H1 (cell line): ENCODE measurements around the gene TSKS. TPM values are rescaled to one million over a fixed set of nuclear protein-coding genes. Genes with fewer than 3 reads are reported as not detected.

Source experiments
- CTCF ChIA-PET: fragments of 300-600 bp; sonication (Branson Sonifier 250); formaldehyde crosslinking; loops from one replicate; lab custom pipeline; 2021; ENCODE audit not compliant: partially characterized antibody; lab: Charles Lee
- POLR2A ChIA-PET: fragments of 300-600 bp; sonication (Branson Sonifier 250); formaldehyde crosslinking; loops from one replicate; lab custom pipeline; 2021; ENCODE audit warnings: inconsistent platforms; ENCODE audit not compliant: partially characterized antibody; lab: Charles Lee
- DNase-seq, 2 experiments: peaks; one replicate each; pipeline versions ENCODE4 v3.0.0 to v3.0.0-alpha.2; 2010 to 2022; ENCODE audit warnings: low spot score in 2 of 2, low read depth in 1 of 2, mixed read lengths in 1 of 2
- FAIRE-seq: peaks from 2 replicates; lab custom pipeline; 2011; peaks lifted over from hg19 to GRCh38; lab: Jason Lieb, UNC
- H2AFZ ChIP-seq: 2 replicates; pipeline ENCODE4 v1.8.1; 2012; ENCODE audit warnings: low read length, inconsistent platforms
- H2AK5ac ChIP-seq: 2 replicates; pipeline ENCODE4 v1.6.1; 2013; ENCODE audit warnings: low read depth, low read length
- H2BK120ac ChIP-seq: replicated peaks from 2 replicates; pipeline ENCODE3; 2013; ENCODE audit warnings: low read depth, low read length, inconsistent platforms
- H2BK12ac ChIP-seq: 2 replicates; pipeline ENCODE4 v1.6.1; 2013; ENCODE audit warnings: low read depth, low read length
- H2BK15ac ChIP-seq: 2 replicates; pipeline ENCODE4 v1.6.1; 2013; ENCODE audit warnings: low read length
- H2BK20ac ChIP-seq: 2 replicates; pipeline ENCODE4 v1.6.1; 2013; ENCODE audit warnings: low read length
- H2BK5ac ChIP-seq: 2 replicates; pipeline ENCODE4 v1.6.1; 2013; ENCODE audit warnings: low read depth, low read length
- H3K14ac ChIP-seq: 2 replicates; pipeline ENCODE4 v1.6.1; 2013; ENCODE audit warnings: inconsistent platforms; ENCODE audit not compliant: insufficient read length
- H3K18ac ChIP-seq: 2 replicates; pipeline ENCODE4 v1.6.1; 2013; ENCODE audit warnings: low read length; ENCODE audit errors: extremely low read depth
- H3K23ac ChIP-seq: 2 replicates; pipeline ENCODE4 v1.6.1; 2013; ENCODE audit warnings: inconsistent platforms; ENCODE audit not compliant: insufficient read length
- H3K23me2 ChIP-seq: 2 replicates; pipeline ENCODE4 v1.6.1; 2013; ENCODE audit warnings: low read depth, low read length
- H3K27ac ChIP-seq: 2 replicates; pipeline ENCODE4 v1.6.1; 2011; ENCODE audit warnings: low read depth, low read length, inconsistent platforms
- H3K27me3 ChIP-seq, 4 experiments: replicated peaks in 1 of 4; 1 replicate in 1 of 4; 2 replicates in 3 of 4; pipeline versions ENCODE4 v1.6.1 to v1.8.1; 2011 to 2013; ENCODE audit warnings: low read length in 3 of 4, mild to moderate bottlenecking in 3 of 4, inconsistent platforms in 2 of 4, mixed read lengths in 2 of 4, moderate library complexity in 1 of 4; ENCODE audit not compliant: control insufficient read depth in 3 of 4, insufficient read depth in 3 of 4; ENCODE audit errors: extremely low read depth in 1 of 4
- H3K36me3 ChIP-seq, 4 experiments: 2 replicates each; pipeline versions ENCODE4 v1.6.1 to v1.8.1; 2011 to 2013; ENCODE audit warnings: mild to moderate bottlenecking in 4 of 4, low read length in 3 of 4, moderate library complexity in 2 of 4, control low read depth in 1 of 4, inconsistent platforms in 1 of 4; ENCODE audit not compliant: insufficient read depth in 4 of 4, control insufficient read depth in 2 of 4
- H3K4ac ChIP-seq: replicated peaks from 2 replicates; pipeline ENCODE3; 2013; ENCODE audit warnings: low read length, low read depth, mixed read lengths, inconsistent platforms; ENCODE audit not compliant: insufficient read length
- H3K4me1 ChIP-seq, 4 experiments: replicated peaks in 1 of 4; 1 replicate in 1 of 4; 2 replicates in 3 of 4; pipeline versions ENCODE4 v1.6.1 to v1.8.1; 2011 to 2013; ENCODE audit warnings: low read length in 3 of 4, inconsistent platforms in 2 of 4, mixed read lengths in 1 of 4; ENCODE audit not compliant: insufficient read depth in 4 of 4, control insufficient read depth in 3 of 4
- H3K4me2 ChIP-seq, 2 experiments: 2 replicates each; pipeline versions ENCODE4 v1.6.1 to v1.8.1; 2011 to 2013; ENCODE audit warnings: low read depth in 2 of 2, low read length in 2 of 2, control low read depth in 1 of 2, inconsistent platforms in 1 of 2, mild to moderate bottlenecking in 1 of 2; ENCODE audit not compliant: insufficient read depth in 1 of 2
- H3K4me3 ChIP-seq, 4 experiments: fragments of 200-600, 300-600 bp in 1 of 4; sonication (generic), shearing (Covaris generic), sonication (Bioruptor Twin) in 1 of 4; 2 replicates each; pipeline versions ENCODE4 v1.5.1 to v1.8.1; 2011 to 2016; ENCODE audit warnings: low read length in 4 of 4, low read depth in 3 of 4, control low read depth in 2 of 4, inconsistent platforms in 2 of 4, mild to moderate bottlenecking in 2 of 4, mixed read lengths in 1 of 4, moderate library complexity in 1 of 4; ENCODE audit not compliant: insufficient read depth in 2 of 4; ENCODE audit errors: extremely low read depth in 1 of 4
- H3K56ac ChIP-seq: replicated peaks from 2 replicates; pipeline ENCODE3; 2013; ENCODE audit warnings: low read depth, mild to moderate bottlenecking, mixed read lengths, low read length, inconsistent platforms; ENCODE audit not compliant: insufficient read length
- H3K79me1 ChIP-seq: 2 replicates; pipeline ENCODE4 v1.6.1; 2013; ENCODE audit warnings: low read depth, low read length, control low read depth
- H3K79me2 ChIP-seq, 2 experiments: 2 replicates each; pipeline versions ENCODE4 v1.6.1 to v1.8.1; 2012 to 2013; ENCODE audit warnings: low read length in 2 of 2, mild to moderate bottlenecking in 2 of 2, inconsistent platforms in 1 of 2; ENCODE audit not compliant: insufficient read depth in 2 of 2, control insufficient read depth in 1 of 2
- H3K9ac ChIP-seq, 4 experiments: replicated peaks in 1 of 4; 1 replicate in 1 of 4; 2 replicates in 3 of 4; pipeline versions ENCODE4 v1.6.1 to v1.8.1; 2011 to 2013; ENCODE audit warnings: low read depth in 3 of 4, low read length in 3 of 4, control low read depth in 2 of 4, mild to moderate bottlenecking in 2 of 4, moderate library complexity in 2 of 4, inconsistent platforms in 1 of 4; ENCODE audit errors: extremely low read depth in 1 of 4
- H3K9me3 ChIP-seq, 2 experiments: 2 replicates each; pipeline versions ENCODE4 v1.6.1 to v1.8.1; 2012 to 2013; ENCODE audit warnings: mild to moderate bottlenecking in 2 of 2, moderate library complexity in 2 of 2, control low read depth in 1 of 2, inconsistent platforms in 1 of 2, low read depth in 1 of 2, low read length in 1 of 2, mixed read lengths in 1 of 2; ENCODE audit not compliant: insufficient read depth in 2 of 2
- H4K20me1 ChIP-seq, 2 experiments: replicated peaks in 1 of 2; 2 replicates each; pipeline versions ENCODE3 to v1.8.1; 2011 to 2013; ENCODE audit warnings: inconsistent platforms in 2 of 2, low read length in 2 of 2, mild to moderate bottlenecking in 1 of 2; ENCODE audit not compliant: insufficient read depth in 2 of 2, control insufficient read depth in 1 of 2
- H4K5ac ChIP-seq: 2 replicates; pipeline ENCODE4 v1.6.1; 2013; ENCODE audit warnings: low read length, low read depth, mixed read lengths, inconsistent platforms; ENCODE audit not compliant: insufficient read length
- H4K8ac ChIP-seq: 2 replicates; pipeline ENCODE4 v1.8.0; 2013; ENCODE audit warnings: mild to moderate bottlenecking, moderate library complexity, low read length, inconsistent platforms; ENCODE audit not compliant: insufficient read depth; ENCODE audit errors: extremely low read depth
- H4K91ac ChIP-seq: replicated peaks from 2 replicates; pipeline ENCODE3; 2013; ENCODE audit warnings: low read length, mixed read lengths, inconsistent platforms; ENCODE audit not compliant: insufficient read length
- CHD1 ChIP-seq: IDR thresholded peaks from 2 replicates; pipeline ENCODE4 v1.6.1; 2012; ENCODE audit warnings: low read depth, low read length, improper control_type of control experiment
- CREB1 ChIP-seq: IDR thresholded peaks from 2 replicates; pipeline ENCODE4 v1.6.1; 2012; ENCODE audit warnings: inconsistent platforms
- EZH2 ChIP-seq: fragments of 200-600 bp; sonication (generic); IDR thresholded peaks from 2 replicates; pipeline ENCODE4 v1.7.1; 2012; ENCODE audit warnings: low read depth, mild to moderate bottlenecking, moderate library complexity, low read length, inconsistent platforms; ENCODE audit not compliant: severe bottlenecking
- KDM1A ChIP-seq: fragments of 200-600, 300-600 bp; sonication (generic); IDR thresholded peaks from 2 replicates; pipeline ENCODE4 v1.7.1; 2016; ENCODE audit warnings: mild to moderate bottlenecking, low read length, borderline replicate concordance
- KDM5A ChIP-seq: fragments of 200-600 bp; IDR thresholded peaks from 2 replicates; pipeline ENCODE4 v1.7.1; 2012; ENCODE audit warnings: mild to moderate bottlenecking, low read length, inconsistent platforms, mixed read lengths
- PHF8 ChIP-seq: fragments of 200-600 bp; sonication (generic); conservative IDR thresholded peaks from 2 replicates; pipeline ENCODE4 v1.7.1; 2012; ENCODE audit warnings: low read depth, mild to moderate bottlenecking, inconsistent platforms, low read length, moderate library complexity
- RXRA ChIP-seq: IDR thresholded peaks from 2 replicates; pipeline ENCODE4 v1.6.1; 2011; ENCODE audit warnings: low read depth, mild to moderate bottlenecking, low read length, moderate library complexity; ENCODE audit not compliant: insufficient read depth
- SIN3A ChIP-seq, 2 experiments: IDR thresholded peaks in 1 of 2; conservative IDR thresholded peaks in 1 of 2; 2 replicates each; pipeline ENCODE4 v1.6.1; 2011 to 2012; ENCODE audit warnings: low read length in 2 of 2, improper control_type of control experiment in 1 of 2, low read depth in 1 of 2, mild to moderate bottlenecking in 1 of 2
- TAF1 ChIP-seq: IDR thresholded peaks from 2 replicates; pipeline ENCODE4 v1.6.1; 2011; ENCODE audit warnings: mild to moderate bottlenecking, low read depth, low read length
- TBP ChIP-seq: IDR thresholded peaks from 2 replicates; pipeline ENCODE4 v1.6.1; 2011; ENCODE audit warnings: low read depth, low read length, improper control_type of control experiment
- ZNF274 ChIP-seq: IDR thresholded peaks from 2 replicates; pipeline ENCODE4 v1.7.0; 2012; ENCODE audit warnings: low read length, borderline replicate concordance; ENCODE audit errors: extremely low read depth
- WGBS, 2 experiments: shearing (Covaris generic) in 1 of 2; methylation state at CpG; one replicate each; pipeline versions ENCODE4 v1.1.6 to v1.1.7; 2013 to 2015; ENCODE audit warnings: low lambda C conversion rate in 2 of 2, mixed read lengths in 2 of 2, inconsistent platforms in 1 of 2, low coverage in 1 of 2, missing lambda C conversion rate in 1 of 2; ENCODE audit not compliant: insufficient replicate concordance in 2 of 2, insufficient coverage in 1 of 2, insufficient read length in 1 of 2; ENCODE audit errors: extremely low coverage in 1 of 2, missing lambda C conversion rate in 1 of 2; 5-methylcytosine and 5-hydroxymethylcytosine counted together
- polyA plus RNA-seq, 7 experiments: library from polyadenylated mRNA; depleted of rRNA in 3 of 7; stranded (reverse) in 5 of 7; unstranded in 2 of 7; fragments of >200 nt in 5 of 7; fragments of 200-250 nt in 2 of 7; gene quantifications; 1 replicate in 5 of 7; 2 replicates in 1 of 7; 4 replicates in 1 of 7; pipeline versions ENCODE4 v1.2.1 to v1.2.3, GENCODE V29; 2011 to 2013; ENCODE audit warnings: missing spikeins in 2 of 7, mixed read lengths in 2 of 7
- total RNA-seq: library from RNA; stranded (reverse); fragmentation: NEBNext Ultra II Directional; extraction: Animal tissue kit (Norgen Biotek cat#: 25700); gene quantifications from 2 replicates; pipeline ENCODE4 v1.2.1, GENCODE V29; 2021
- TF ChIP-seq, protein P1 (sequence below): IDR thresholded peaks from 2 replicates; pipeline ENCODE4 v1.6.1; 2011; ENCODE audit warnings: low read depth, mild to moderate bottlenecking, low read length; ENCODE audit not compliant: insufficient read depth

TSKS gene
- total and polyA plus RNA-seq, 2 of the 8 experiments (the other 6 are each of a cell fraction or from before 2014, with no cell fraction given), result 0.21 TPM; not detected in 1

DNA sequence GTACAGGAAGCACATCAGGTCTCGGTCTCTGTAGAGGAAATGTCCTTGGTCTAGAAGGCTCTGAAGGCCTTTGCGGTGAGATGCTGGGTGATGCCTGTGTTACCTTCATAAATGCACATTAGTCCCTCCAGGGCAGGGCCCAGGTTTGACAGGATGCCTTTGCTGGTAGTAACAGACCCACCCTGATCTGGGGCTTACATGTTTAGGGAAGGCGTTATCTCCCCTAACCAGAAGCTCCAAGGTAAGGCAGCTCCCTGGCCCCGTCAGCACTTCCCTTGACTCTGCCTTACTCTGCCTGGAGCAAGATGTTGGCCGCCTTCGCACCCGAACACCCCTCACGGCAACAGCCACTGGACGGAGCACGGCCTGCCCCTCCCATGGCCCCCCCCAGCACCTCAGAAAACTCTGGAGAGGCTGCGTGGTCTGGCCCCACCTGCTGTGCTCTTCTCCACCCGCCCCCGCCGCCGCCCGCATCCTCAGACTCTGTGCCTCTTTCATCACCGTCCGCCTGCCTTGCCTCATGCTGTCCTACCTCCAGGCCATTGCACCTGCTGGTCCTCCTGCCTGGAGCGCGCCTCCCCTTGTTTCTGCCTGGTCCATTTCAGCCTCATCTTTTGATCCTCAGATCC, 12.8 kb upstream of the TSKS start:
- H4K8ac ChIP-seq, result no peak overlapping the region
- no peak overlapping the region for H2AFZ ChIP-seq
- ChIA-PET CTCF (interaction anchor here (1.8 kb wide), 1 partner anchor 18 kb away, joined by 5 read pairs; no protein-coding TSS in a partner anchor), POLR2A (interaction anchor here (1.0 to 2.5 kb wide), 3 partner anchors 9 to 87 kb away, joined by 3 to 7 read pairs (median 7); partner anchors contain the start of gene AP2A1)
- H2BK5ac ChIP-seq, result no peak overlapping the region
- no peak overlapping the region for H2BK15ac ChIP-seq
- H3K79me1 ChIP-seq, result peaks cover 24% of the 10 kb centered on the region
- FAIRE-seq (no peak), DNase-seq (no peak)
- peaks cover 3 to 10% of the 10 kb centered on the region in 2 experiments for H4K20me1 ChIP-seq
- no peak overlapping the region for H3K56ac ChIP-seq
- H3K79me2 ChIP-seq, result no peaks in the 10 kb centered on the region; a peak in 1 of 4 replicates
- H3K23ac ChIP-seq, result no peak overlapping the region
- no peaks in the 10 kb centered on the region; the same call in 1 of the 2 replicates for H3K23me2 ChIP-seq
- no peaks in the 10 kb centered on the region for H3K27me3 ChIP-seq
- no peak overlapping the region for H3K27ac ChIP-seq
- H4K5ac ChIP-seq, result no peak overlapping the region
- 92% methylated on average over 13 of the region's 20 CpGs; no CpG with 5 or more reads in 1 of the 2 experiments for WGBS, 2 experiments
- no peak overlapping the region for H3K14ac ChIP-seq
- 0 out of 2 replicates have a peak overlapping the region, but pooled peaks have one; percentile 53 for H2AK5ac ChIP-seq
- H3K36me3 ChIP-seq, result no peaks in the 10 kb centered on the region; a peak in 1 of 8 replicates
- H4K91ac ChIP-seq, result no peak overlapping the region
- no peak overlapping the region for H3K4me3 ChIP-seq
- H3K4me2 ChIP-seq, result no peak overlapping the region
- H2BK12ac ChIP-seq, result no peak overlapping the region
- no peak overlapping the region for H3K9ac ChIP-seq
- no peaks in the 10 kb centered on the region for H3K4me1 ChIP-seq
- no peak overlapping the region for H3K18ac ChIP-seq
- no peak overlapping the region for H3K4ac ChIP-seq
- H2BK120ac ChIP-seq, result no peak overlapping the region
- H3K9me3 ChIP-seq, result no peaks in the 10 kb centered on the region
- H2BK20ac ChIP-seq, result no peak overlapping the region
- TF ChIP-seq SIN3A (conservative IDR thresholded peaks at IDR 0.05 in 1 of 2, IDR thresholded peaks at IDR 0.05 in 1 of 2; ENCODE audit: low read depth in 1 of 2, low read length in 2 of 2) (no peak), TBP (no peak), ZNF274 (no peak), KDM1A (no peak), KDM5A (no peak), CHD1 (no peak), TAF1 (no peak), EZH2 (no peak), RXRA (no peak), PHF8 (no peak), CREB1 (no peak)
- TF ChIP-seq, protein P1, sequence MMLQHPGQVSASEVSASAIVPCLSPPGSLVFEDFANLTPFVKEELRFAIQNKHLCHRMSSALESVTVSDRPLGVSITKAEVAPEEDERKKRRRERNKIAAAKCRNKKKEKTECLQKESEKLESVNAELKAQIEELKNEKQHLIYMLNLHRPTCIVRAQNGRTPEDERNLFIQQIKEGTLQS, result no peak
